ENCODE results near the gene WDR64.

DNA sequence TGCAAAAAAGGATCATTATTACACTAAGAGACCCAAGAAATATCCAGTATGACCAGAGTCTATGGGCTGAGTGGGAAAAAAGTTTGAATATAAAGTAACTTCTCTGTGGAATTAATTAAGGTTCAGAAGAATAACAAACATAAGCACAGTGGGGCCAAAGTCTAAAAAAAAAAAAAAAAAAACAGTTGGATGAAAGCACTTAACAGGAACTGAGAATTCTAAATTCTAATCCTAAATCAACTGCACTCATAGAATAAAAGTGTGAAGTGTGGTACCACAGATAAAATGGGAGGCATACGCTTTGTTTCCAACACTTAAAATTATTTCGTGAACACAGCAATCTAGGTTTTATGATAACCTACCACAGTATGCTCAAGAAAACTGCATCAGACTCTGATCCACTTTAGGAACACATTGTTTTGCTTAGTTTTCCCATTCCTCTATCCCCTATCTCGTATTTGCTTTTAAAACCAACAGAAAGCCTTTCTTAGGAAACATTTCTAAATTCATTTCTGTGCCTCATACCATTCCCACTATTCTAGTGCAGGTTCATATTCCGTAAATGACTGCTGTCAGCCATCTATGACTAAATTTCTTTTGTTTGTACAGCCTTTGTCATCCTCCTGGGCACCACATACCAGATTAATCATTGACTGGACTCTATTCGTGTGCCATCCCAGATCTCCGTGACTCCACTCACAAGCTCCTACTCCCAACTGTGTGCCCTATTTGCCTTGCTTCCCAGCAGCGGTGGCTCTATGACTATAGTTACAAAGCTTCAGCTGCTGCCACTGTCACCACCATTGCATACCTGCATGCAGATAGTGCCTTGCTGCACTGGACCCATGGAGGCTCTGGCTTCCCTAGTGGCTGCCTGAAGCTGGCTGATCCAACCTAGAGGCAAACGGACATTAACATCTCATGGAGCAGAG lies 36.8 kb upstream of the WDR64 start:
- TF ChIP-seq CTCF (IDR thresholded peaks at IDR 0.05), result no peak
- no peak for TF ChIP-seq POLR2A (IDR thresholded peaks at IDR 0.05)
- TF ChIP-seq POLR2AphosphoS5 (IDR thresholded peaks at IDR 0.05; ENCODE audit: insufficient read depth in 1 of 2, low read depth in 1 of 2), result no peak
